Omental fat pad (tissue), 4 donors: ENCODE data around the gene BBX. TPM values are rescaled to one million over a fixed set of nuclear protein-coding genes. Genes with fewer than 3 reads are reported as not detected.
A peak's percentile ranks its signal among the peaks of the same experiment; 100 is the strongest.
"Not testable (repeated sequence)": the region's sequence is repeated elsewhere in the genome, so short reads cannot be mapped to it uniquely, and the experiment has no call there.

ENCODE experiments used
- ATAC-seq: fragments of 150-250 bp; one replicate; pipeline ENCODE4 v1.9.1; 2016; ENCODE audit warnings: mild to moderate bottlenecking, moderate library complexity; ENCODE audit not compliant: low FRiP score
- DNase-seq: peaks from one replicate; pipeline ENCODE4 v3.0.0-alpha.2; 2019; ENCODE audit warnings: low spot score
- CTCF ChIP-seq, 3 donors: fragments of 450-650 bp; IDR thresholded peaks; one replicate each; pipeline ENCODE4 v1.5.1; 2016 to 2017; ENCODE audit warnings: antibody characterized with exemption in 3 of 3, mild to moderate bottlenecking in 3 of 3, moderate library complexity in 2 of 3
- total RNA-seq, 4 donors: library from RNA; depleted of rRNA; stranded (reverse); fragments of >200 nt; gene quantifications; one replicate each; pipeline ENCODE4 v1.1.0, GENCODE V29; 2016

The BBX gene
- total RNA-seq, 4 donors from 2014 or later = 32.8 to 70.5 (median 40.7) TPM

- DNase-seq (no peak), ATAC-seq (no peak)
- TF ChIP-seq CTCF (IDR thresholded peaks at IDR 0.05) = no peak
Observed at GRCh38 chr3:107560166-107560565, 37.4 kb downstream of the BBX start.

GRCh38 chr3:107561980-107562379, 39.2 kb downstream of the BBX start:
- DNase-seq (no peak), ATAC-seq (no peak)
- TF ChIP-seq CTCF (IDR thresholded peaks at IDR 0.05) = no peak

- ATAC-seq (peak; percentile 51), DNase-seq (no peak)
- TF ChIP-seq CTCF (IDR thresholded peaks at IDR 0.05) = no peak
Observed at GRCh38 chr3:107562969-107563529, 40.3 kb downstream of the BBX start.

- not testable (repeated sequence) for DNase-seq, ATAC-seq
Observed at GRCh38 chr3:107565244-107565643, 42.5 kb downstream of the BBX start.

GRCh38 chr3:107571089-107571488, 48.3 kb downstream of the BBX start:
- not testable (repeated sequence) for DNase-seq, ATAC-seq

- not testable (repeated sequence) for DNase-seq, ATAC-seq
Observed at GRCh38 chr3:107571492-107571891, 48.7 kb downstream of the BBX start.

GRCh38 chr3:107574650-107575049, 51.9 kb downstream of the BBX start:
- DNase-seq (no peak), ATAC-seq (peak; percentile 57)
- TF ChIP-seq CTCF (IDR thresholded peaks at IDR 0.05) = no peak

GRCh38 chr3:107578091-107578490, 55.3 kb downstream of the BBX start:
- no peak for TF ChIP-seq CTCF (IDR thresholded peaks at IDR 0.05)
- ATAC-seq = no peak

GRCh38 chr3:107578523-107578922, 55.8 kb downstream of the BBX start:
- no peak for ATAC-seq
- no peak for TF ChIP-seq CTCF (IDR thresholded peaks at IDR 0.05)
- no peak for DNase-seq

More at GRCh38 chr3:107578091-107578490, 55.3 kb downstream of the BBX start:
- DNase-seq = no peak
